NCI-H2196 treated with DMSO at 0.1 percent for 48 hours (cell line): ENCODE results near the gene TAGLN2.
A peak's percentile ranks its signal among the peaks of the same experiment; 100 is the strongest.

Experiments
- DNase-seq: peaks from one replicate; lab custom pipeline; 2025; ENCODE audit not compliant: unreplicated experiment; lab: John Stamatoyannopoulos, UW

The TAGLN2 gene

DNA sequence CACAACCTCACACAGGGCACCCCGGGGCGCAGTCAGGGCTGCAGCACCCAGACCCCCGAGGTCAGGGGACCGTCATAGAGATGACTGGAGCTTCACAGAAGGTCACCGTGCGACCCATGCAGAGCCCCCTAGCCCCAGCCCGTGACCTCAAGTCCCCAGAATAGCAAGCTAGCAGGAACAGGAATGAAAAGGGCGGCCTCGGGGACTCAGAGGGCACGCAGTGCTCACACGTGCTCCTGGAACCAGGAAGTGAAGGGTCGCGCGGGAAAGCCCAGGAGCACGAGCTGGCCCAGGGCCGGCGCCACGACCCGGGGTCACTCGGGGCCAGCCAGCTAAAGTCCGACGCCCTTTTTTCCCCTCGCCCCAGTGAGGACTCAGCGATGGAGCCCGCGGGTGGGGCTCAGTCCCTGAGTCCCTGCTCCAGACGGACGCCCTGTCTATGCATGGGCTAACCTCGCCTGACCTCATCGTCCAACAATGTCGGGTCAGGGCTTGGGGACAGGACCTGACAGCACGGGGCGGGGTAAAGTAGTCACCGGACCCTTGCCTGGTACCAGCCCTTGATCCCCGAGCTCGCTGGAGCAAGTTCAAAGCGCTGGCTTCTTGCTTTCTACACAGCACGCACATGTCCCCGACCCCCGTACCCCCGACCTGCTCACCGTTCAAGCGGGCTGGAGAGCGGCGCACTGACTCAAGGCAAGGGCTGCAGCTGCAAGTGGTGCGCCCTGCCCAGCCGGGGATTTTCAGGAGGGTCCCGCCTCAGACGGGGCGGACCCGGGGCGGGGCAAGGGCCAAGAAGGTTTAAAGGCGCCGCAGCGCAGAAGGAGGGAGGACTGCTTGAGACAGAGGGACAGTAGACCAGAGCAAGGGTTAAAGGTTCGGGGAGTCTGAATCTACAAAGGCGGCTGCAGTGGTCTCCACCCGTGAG is at the start of gene TAGLN2:
Gene TAGLN2 (minus strand): TSS at position 717 of the 928 bp plus-strand sequence. CDS start 4,998 bp downstream, outside the sequence.
- DNase-seq = peak; percentile 77

DNA sequence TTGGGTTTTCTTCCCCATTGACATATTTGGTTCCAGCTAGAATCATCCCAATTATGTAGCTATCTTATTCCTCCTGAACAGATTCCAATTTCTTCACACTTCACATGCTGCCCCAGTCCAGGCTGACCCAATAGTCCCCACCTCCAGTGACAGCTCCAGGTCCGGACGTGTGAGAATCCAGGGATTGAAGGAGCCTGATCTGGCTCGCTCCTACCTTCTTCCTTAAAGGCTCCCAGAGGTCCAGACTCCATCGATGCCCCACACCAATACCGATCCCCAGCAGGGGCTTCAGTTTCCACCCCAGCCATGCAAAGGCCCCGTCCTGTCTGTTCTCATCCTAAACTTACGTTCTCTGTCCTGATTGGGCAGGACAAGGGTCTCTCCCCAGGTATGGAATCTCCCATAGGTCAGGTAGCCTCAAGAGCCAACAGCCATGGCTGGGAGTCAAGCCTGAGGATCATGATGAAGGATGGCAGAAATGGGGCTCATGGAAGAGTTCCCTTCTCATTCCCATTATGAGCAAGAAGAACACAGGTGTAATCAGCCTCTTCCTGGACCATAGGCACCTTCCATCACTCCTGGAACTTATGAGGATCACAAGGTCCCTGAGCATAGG is 49.2 kb upstream of the TAGLN2 start:
- DNase-seq = no peak

DNA sequence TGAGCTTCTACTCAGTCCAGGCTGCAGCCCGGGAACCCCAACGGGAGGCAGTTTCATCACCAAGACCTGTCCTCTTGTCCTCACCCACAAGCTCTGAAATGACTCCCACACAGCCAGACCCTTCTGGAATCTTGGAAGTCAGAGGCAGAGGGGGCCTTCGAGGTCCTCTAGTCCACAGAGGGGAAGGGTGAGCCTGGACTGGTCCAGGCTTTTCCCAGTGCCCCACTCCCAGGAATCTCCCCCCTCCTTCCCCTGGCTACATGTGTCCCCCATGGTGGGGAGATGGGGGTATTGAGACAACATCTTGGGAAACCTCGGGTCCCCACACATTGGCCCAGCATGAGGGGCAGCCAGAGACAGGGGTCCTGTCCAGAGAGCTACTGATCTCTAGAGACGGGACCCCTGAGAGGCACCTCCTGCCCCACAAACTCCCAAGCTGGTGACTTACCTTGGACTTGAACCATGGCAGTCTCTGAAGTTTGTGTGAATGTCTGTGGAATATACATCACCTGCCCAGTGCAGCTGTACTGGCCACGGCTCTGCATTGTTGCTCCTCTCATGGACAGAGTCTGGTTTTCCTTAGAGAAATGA is 48.1 kb upstream of the TAGLN2 start:
- no peak for DNase-seq

DNA sequence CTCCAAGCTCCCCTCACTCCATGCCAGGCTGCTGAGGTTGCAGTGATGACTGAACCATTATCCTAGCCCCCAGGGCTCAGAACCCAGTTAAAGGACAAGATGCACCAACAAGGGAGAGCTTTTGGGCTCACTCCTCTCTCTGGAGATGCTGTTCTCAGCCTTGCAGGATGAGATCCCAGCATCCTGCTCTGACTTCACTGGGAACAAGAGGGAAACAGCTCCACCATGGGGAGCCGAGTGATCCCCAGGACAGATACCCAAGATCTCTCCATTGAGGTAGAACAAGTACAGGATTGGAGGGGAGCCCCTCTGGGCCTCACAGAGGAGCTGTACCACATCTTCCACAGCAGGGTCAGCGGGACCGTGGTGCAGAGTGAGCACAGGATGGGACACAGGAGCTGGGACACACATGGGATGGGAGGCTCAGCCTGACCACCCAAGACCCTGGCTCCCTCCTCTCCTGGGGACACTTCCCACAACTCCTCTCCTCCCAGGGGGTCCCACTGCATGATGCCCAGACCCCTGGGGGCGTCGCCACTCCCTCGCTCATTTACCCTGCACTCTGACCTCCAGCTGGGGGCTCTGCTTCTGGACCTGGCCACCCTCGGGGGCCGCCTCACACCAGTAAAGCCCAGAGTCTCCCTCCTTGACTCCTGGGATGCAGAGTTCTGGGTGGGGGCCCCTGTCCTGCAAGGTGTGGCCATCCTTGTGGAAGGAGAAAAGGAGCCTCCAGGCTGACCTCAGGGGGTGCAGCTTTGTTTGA is 47.3 kb upstream of the TAGLN2 start:
- no peak for DNase-seq

DNA sequence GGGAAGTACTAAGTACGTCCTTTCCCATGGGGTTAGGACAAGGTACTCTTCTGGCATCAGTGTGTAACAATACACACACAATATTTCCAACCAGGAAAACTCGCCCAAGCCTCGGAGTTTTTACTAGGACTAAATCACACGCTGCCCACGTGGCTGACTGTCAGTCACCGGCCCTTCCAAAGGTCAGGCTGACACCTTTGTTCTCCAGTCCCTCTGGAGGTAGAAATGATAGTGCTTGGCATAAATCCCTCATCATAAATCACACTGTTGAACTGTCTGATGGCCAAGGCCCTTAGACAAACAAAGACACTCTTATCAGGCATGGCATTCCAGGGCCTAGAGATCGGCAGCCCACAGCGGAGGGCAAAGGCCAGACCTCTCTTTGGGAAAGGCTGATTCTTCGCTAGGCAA is 45.6 kb upstream of the TAGLN2 start:
- DNase-seq = no peak

DNA sequence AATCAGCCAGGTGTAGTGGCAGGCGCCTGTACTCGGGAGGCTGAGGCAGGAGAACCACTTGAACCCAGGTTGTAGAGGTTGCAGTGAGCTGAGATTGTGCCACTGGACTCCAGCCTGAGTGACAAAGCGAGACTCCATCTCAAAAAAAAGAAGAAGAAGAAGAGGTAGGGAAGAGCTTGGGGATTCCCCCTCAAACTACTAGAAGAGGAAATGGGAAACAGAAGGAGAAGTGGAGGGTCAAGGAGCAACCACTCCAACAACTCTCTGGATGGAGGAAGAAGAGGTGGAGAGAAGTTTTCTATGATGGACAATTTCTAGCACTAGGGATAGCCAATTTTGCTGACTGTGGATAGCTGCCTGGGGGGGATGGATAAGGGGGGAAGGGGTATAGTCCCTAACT is 43.6 kb upstream of the TAGLN2 start:
- no peak for DNase-seq

DNA sequence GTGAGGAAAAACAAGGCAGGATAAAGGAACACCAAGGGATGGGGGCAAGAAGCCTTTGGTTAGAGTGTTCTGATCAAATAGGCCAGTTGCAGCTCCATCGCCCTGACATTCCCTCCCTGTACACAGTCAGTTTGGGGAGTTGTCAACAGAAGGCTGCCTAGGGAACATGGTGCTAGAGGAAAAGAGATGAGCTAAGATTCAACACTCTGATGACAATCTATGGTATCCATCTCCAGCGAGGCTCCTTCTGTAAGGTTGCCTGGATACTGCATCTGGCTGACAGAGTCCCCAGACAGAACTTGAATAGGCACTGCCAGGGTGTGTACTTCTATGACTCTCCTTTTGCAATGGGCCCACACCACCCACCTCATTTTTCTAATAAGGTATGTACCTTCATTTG is 40.0 kb upstream of the TAGLN2 start:
- DNase-seq = no peak

DNA sequence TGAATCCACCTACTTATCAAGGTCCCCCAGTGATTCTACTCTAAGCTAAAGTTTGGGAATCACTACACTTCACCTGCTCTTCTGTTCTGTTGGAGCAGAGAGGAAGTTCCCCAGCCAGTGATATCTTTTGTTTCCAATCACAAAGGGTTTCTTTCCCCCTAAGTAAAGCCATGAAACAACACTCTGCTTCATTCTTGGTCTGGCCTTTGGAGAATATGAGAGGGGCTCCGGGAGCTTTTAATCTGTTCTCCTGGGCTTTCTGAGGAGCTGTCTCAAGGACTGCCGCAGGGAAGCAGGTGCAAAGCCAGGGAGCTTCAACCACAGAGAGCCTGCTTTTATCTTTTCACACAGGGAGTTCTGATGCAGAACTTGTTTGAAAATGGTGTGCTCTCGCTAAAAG is 38.8 kb upstream of the TAGLN2 start:
- DNase-seq = no peak

DNA sequence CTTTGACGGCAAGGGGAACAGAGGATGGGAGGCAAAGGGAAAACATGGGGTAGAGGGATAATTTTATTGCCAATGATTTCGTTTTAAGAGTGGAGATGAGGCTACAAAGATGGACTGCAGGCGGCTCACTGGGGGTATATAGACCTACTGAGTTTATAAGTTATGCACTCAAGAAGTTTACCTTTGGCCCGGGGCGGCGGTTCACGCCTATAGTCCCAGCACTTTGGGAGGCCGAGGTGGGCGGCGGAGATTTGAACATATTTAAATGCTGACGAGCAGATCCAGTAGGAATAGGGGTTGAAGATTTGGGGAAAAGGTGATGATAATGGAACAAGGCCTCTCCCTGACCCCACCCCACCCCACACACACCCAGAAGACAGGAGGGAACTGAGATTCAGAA is 36.9 kb upstream of the TAGLN2 start:
- no peak for DNase-seq

DNA sequence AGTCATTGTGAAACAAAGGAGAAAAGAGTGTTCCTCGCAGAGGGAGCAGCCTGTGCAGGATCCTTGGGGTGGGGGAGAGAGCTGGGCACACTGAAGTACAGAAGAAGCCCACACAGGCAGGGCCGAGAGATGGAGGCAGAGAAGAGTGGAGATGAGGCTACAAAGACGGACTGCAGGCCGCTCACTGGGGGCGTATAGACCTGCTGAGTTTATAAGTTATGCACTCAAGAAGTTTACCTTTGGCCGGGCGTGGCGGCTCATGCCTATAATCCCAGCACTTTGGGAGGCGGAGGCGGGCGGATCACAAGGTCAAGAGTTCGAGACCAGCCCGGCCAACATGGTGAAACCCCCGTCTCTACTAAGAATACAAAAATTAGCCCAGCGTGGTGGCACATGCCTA is 36.3 kb upstream of the TAGLN2 start:
- DNase-seq = no peak

DNA sequence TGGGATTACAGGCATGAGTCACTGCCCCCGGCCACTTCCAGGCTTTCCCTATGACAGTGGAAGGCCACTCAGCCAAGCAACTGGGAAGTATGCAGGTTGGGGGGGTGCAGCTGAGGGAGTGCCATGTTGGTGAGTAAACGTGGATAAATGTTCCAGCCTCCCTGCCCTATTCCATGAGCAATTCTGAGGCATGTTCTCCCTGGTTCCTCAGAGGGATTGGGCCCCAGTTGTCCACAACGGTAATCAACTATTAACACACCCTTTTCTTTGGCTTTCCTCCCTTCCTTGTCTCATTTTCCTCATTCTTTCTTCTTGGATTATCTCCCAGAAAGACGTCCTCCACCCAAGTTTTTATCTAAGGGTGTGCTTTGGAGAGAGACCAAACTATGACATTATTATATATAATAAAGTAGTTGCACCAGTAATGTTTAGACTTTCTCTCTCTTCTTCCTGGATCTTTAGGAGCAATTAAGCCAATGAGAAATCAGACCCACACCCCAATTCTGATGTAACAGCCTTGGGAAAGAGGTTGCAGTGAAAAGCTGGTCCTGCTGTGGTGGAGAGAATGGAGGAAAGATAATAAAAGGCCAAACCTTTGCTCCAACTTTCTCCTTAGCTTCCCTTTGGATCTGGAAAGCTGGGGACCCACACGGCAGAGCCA is 35.5 kb upstream of the TAGLN2 start:
- no peak for DNase-seq

DNA sequence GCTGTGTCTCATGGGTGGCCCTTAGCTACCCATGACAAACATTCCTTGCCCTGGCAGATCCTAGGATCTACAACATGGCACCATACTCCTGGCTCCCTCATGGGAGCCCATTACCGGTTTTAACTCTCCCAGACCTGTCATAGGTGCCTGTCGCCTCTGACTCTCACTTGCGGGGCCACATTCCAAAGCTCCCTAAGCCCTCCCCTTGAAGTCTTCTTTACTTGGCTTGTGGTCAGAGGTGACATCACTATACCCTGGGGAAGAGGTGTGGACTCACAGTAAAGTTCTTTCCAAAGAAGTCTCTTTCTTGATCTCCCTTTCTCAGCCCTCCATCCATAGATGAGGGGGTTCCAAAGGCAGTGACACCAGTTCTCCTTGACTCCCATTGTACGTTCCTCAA is 34.1 kb upstream of the TAGLN2 start:
- DNase-seq = no peak

DNA sequence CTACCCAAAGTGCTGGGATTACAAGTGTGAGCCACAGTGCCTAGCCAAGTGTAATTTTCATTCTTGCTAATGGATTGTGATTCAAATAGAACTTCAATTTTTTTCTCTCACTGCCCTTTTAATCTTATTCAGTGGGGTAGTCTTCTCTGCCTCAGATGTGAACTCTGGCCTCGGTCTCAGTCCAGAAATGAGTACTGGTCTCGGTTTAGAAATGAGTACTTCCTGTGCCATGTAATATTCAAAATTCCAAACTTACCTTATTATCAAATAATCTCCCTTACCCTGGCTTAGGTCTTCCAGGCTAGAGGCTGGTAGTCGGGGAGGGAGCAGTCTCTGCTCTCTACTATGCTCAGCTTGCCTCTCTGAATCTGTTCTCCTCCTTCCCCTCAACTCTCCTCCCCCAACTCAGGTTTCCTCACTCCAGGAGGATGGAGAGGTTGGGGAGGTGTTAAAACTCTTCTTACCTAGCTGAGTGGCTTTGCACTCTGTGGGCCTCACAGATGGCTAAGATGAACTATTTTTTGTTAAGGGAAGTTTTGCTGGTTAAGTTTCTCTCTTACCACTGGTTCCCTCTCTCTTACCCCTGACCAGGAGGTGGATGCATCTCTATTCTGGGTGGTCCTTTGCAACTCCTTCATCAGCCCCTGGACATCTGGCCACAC is 33.5 kb upstream of the TAGLN2 start:
- DNase-seq = no peak

DNA sequence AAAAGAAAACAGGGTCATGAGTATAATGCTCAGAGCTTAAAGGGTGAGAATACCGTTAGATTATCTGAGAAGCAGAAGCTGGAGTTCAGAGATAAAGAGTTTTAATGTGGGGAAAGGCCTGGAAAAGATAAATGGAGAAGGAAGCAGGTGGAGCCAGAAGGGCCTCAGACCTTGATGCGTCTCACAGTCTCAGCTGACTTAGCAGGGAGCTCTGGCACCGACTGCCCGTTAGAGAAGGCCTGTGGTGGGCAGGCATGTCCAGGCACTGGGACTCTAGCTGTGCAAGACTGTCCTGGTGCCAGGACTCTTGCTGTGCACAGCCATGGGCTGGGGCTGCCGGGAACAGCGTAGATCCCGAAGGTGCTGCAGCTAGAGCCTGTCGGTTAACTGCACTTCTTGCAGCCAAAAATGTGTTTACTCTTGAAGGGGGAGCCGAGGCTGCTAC is 32.5 kb upstream of the TAGLN2 start:
- DNase-seq = no peak

DNA sequence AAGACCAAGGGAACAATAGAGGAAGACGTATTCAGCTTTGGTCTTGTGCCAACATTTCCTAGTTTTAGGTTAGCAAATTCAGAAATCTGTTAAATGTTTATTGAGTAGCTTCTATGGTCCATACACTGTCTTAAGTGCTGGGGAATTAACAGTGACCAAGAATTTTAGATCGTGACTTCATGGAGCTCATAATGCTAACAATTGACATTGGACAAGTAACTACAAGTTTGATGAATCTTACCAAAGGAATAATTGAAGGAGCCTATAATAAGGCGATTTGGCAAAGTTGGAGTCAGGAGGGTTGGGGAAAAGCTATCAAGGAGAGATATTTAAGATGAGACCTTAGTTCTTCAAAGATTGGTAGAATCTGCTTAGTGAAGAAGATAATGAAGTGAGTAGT is 30.1 kb upstream of the TAGLN2 start:
- no peak for DNase-seq

DNA sequence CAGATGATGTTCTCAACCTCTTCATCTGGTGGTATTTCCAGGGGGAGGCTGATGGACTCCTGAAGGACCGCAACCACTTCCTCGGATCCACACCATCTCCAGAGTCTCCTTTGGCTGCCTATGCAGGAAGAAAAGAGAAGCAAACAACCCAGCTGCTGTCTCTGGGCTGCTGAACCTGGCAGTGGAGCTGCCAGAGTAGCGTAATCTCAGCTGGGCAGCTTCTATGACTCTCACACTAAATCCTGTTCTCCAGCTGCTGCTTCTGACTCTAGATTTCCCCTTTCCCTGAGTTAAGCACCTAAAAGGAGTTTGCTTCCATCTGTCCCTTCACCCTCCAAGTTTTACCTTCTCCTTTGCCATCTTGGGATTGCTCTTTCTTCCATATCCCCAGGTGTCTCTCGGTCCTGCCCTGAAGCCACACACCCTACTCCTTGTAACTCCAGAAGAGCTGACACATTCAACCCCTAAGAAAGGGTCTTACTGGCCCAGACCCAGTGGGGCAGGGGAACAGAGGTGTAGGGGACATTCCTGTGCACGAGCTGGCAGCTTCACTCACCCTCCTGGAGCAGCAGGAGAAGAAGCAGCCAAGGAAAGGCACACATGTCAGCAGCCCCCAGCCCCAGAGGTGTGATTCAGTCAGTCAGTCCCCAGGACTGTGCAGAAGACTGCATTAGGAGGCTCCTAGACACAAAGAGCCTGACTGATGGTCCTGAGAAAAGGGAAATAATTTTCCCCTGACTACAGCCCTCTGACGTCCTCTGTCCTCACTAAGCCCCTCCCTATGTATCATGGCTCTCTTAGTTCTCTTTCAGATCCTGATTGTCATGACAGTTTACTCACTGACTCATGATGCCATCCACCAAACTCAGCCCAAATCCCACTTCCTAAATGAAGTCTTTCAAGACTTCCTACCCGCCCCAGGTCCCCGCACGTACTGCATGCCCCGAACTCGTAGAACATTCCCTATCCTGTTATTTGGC is 28.5 kb upstream of the TAGLN2 start, which contains the start of gene SLAMF9:
Gene SLAMF9 (minus strand): TSS at position 702 of the 980 bp plus-strand sequence. CDS start 100 bp downstream, at position 602.
- no peak for DNase-seq

DNA sequence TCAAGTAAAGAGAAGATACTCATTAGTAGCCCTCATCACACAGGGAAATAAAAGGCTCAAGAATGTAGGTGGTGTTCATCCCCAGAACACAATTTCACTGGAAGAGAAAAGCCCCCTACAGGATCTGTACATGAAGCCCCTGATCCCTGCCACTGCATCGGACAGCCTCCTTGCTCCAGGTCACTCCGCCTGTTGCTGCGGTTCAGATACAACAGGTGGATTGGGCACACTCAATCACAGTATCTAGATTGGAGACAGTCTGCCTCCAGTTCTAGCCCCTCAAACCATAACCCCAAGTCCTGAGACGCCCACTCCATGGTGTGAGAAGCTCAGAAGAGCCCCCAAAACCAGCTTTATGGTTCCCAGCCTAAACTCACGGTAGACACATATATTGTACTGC is 27.6 kb upstream of the TAGLN2 start:
- DNase-seq = no peak

DNA sequence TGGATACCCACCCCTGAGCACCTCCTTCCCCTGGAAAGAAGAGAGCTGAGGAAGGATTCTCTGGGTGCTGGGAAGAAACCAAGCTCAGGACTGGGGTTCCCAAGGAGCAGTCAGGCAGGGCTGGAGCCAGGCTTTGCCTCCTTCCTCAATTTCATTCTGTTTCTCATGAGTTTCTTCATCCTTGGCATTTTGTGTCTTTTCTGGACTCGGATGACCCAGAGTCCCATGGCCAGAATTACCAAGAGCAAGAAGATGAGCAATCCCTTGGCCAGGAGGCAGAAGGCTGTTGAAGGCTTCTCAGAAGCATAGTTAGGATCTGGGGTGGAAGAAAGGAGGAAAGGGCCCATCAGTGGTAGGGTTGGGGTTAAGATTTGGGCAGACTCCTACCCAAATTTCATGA is 26.2 kb upstream of the TAGLN2 start:
- DNase-seq = no peak

DNA sequence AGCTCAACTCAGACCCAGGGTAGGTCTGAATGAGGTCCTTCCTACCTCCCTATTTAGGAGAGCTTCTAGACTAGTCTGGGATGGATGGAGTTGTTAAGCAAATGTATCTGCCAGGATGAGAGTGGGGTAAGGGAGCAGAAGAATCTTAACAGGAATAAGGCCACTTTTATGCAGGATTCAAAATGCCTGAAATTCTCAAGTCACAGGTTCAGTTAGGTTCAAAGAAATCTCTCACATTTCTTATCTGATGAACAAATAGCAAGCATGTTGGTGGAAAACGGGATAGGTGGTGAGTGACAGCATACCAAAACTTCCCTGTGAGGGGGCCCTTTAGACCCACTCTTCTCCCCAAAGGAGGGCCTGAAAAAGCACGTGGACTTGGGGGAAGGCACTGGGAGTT is 25.7 kb upstream of the TAGLN2 start:
- no peak for DNase-seq
